Measurements from ENCODE around the gene HPS1. TPM values are rescaled to one million over a fixed set of nuclear protein-coding genes. Genes with fewer than 3 reads are reported as not detected.

The HPS1 gene
- total RNA-seq, 1 donor from 2014 or later = 86.3 TPM

DNA sequence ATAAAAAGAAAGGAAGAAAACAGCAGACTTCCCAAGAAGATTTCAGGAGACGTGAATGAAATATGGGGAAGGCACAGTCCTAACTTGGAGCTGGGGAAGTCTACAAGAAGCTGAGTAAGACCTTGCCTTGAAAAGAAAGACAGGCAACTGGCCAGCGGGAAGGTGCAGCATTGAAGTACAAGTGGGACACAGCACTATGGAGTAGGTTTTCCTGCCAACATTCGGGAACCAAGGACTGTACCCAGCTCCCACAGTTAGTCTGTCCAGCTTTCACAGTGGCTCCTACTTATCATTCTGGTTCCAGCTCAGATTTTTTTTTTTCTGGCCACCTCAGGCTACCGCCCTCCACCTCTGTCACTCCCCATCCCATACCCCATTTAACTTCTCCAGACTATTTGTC lies 10.0 kb downstream of the HPS1 start:
- no peak for TF ChIP-seq CTCF (IDR thresholded peaks at IDR 0.05)
- ATAC-seq (no peak), DNase-seq (no peak)
- H3K4me1 ChIP-seq = no peaks in the 10 kb centered on the region
- intact Hi-C loops (cut with DNase I) = no loop called here
- peaks cover 66% of the 10 kb centered on the region for H3K36me3 ChIP-seq
- no peaks in the 10 kb centered on the region for H3K9me3 ChIP-seq
- no peak overlapping the region for H3K4me3 ChIP-seq
- H3K27ac ChIP-seq = no peak overlapping the region
- no peaks in the 10 kb centered on the region for H3K27me3 ChIP-seq (ENCODE audit: low read depth)

- no peak overlapping the region for H3K4me3 ChIP-seq
- H3K9me3 ChIP-seq = no peaks in the 10 kb centered on the region
- no peak overlapping the region for H3K27ac ChIP-seq
- ATAC-seq (no peak), DNase-seq (no peak)
- H3K36me3 ChIP-seq = peaks cover 80% of the 10 kb centered on the region
- TF ChIP-seq CTCF (IDR thresholded peaks at IDR 0.05) = no peak
- intact Hi-C loops (cut with DNase I) = no loop called here
- H3K4me1 ChIP-seq = no peaks in the 10 kb centered on the region
- H3K27me3 ChIP-seq (ENCODE audit: low read depth) = no peaks in the 10 kb centered on the region
Observed at GRCh38 chr10:98435178-98435577, 11.6 kb downstream of the HPS1 start.

- intact Hi-C loops (cut with DNase I) = no loop called here
- H3K4me3 ChIP-seq = no peak overlapping the region
- H3K27ac ChIP-seq = no peak overlapping the region
- H3K4me1 ChIP-seq = no peaks in the 10 kb centered on the region
- no peak for ATAC-seq
- no peak for TF ChIP-seq CTCF (IDR thresholded peaks at IDR 0.05)
- no peaks in the 10 kb centered on the region for H3K9me3 ChIP-seq
- no peak for DNase-seq
- no peaks in the 10 kb centered on the region for H3K27me3 ChIP-seq (ENCODE audit: low read depth)
- peaks cover 80% of the 10 kb centered on the region for H3K36me3 ChIP-seq
Observed at GRCh38 chr10:98433881-98434732, 12.6 kb downstream of the HPS1 start.

DNA sequence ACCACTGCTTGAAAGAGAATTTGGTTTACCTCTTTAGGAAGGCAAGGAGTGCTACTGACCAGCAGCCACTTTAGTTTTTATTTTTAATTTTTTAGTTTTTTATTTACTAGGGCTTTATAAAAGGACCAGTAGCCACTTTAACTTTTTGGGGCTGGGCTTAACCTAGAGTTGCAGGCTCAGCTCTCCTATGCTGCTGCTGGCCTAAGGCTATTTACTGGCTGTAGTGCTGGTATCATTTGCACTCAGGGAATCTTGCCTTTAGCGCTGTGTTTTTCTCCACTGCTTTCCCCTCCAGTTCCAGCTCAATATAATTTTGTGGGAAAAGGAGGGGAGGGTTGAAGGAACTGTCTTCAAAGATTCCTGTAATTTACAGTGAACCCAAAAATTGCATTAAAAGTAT lies 13.4 kb downstream of the HPS1 start:
- no peak overlapping the region for H3K4me3 ChIP-seq
- intact Hi-C loops (cut with DNase I) = no loop called here
- no peaks in the 10 kb centered on the region for H3K4me1 ChIP-seq
- DNase-seq (no peak), ATAC-seq (no peak)
- H3K27ac ChIP-seq = no peak overlapping the region
- no peaks in the 10 kb centered on the region for H3K27me3 ChIP-seq (ENCODE audit: low read depth)
- H3K9me3 ChIP-seq = no peaks in the 10 kb centered on the region
- peaks cover 86% of the 10 kb centered on the region for H3K36me3 ChIP-seq
- TF ChIP-seq CTCF (IDR thresholded peaks at IDR 0.05) = no peak

- H3K4me3 ChIP-seq = no peak overlapping the region
- no peaks in the 10 kb centered on the region for H3K9me3 ChIP-seq
- TF ChIP-seq CTCF (IDR thresholded peaks at IDR 0.05) = no peak
- intact Hi-C loops (cut with DNase I) = no loop called here
- H3K27me3 ChIP-seq (ENCODE audit: low read depth) = no peaks in the 10 kb centered on the region
- no peak overlapping the region for H3K27ac ChIP-seq
- H3K4me1 ChIP-seq = no peaks in the 10 kb centered on the region
- no peak for DNase-seq
- H3K36me3 ChIP-seq = peaks cover 96% of the 10 kb centered on the region
- ATAC-seq = no peak
Observed at GRCh38 chr10:98432330-98432729, 14.4 kb downstream of the HPS1 start.
